ENCODE data around the gene NRG2. TPM values are rescaled to one million over a fixed set of nuclear protein-coding genes. Genes with fewer than 3 reads are reported as not detected.

NRG2 gene
- total RNA-seq, 3 donors from 2014 or later (not counting 1 experiment from before 2014, with no cell fraction given), result 0.21 to 0.50 (median 0.40) TPM

DNA sequence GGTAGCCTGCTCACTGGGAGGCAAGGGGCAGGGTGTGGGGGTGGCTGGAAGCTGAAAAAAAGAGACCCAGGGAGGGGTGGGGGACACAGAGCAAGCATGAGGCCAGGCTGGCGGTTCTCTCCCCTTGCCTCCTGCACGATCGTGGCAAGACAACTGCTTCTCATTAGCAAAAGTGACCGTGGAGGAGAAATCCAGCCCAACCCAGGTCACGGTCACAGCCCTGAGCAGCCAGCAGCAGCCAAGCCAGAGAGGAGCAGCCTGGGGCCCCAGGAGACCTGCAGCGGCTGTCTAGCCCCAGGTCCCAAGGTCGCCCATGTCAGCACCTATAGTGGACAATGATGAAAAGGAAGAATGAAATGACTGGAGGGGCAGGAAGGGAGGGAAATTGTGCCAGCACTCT, 89.1 kb downstream of the NRG2 start:
- Mint-ChIP-seq H3K27ac (no peak overlapping the region), H3K36me3 (no peaks in the 10 kb centered on the region), H3K27me3 (ENCODE audit: low read depth in 2 of 2) (peaks cover 0 to 16% of the 10 kb centered on the region in 2 donors), H3K4me3 (no peak overlapping the region), H3K4me1 (no peaks in the 10 kb centered on the region), H3K9me3 (no peaks in the 10 kb centered on the region)
- TF ChIP-seq, protein P1, sequence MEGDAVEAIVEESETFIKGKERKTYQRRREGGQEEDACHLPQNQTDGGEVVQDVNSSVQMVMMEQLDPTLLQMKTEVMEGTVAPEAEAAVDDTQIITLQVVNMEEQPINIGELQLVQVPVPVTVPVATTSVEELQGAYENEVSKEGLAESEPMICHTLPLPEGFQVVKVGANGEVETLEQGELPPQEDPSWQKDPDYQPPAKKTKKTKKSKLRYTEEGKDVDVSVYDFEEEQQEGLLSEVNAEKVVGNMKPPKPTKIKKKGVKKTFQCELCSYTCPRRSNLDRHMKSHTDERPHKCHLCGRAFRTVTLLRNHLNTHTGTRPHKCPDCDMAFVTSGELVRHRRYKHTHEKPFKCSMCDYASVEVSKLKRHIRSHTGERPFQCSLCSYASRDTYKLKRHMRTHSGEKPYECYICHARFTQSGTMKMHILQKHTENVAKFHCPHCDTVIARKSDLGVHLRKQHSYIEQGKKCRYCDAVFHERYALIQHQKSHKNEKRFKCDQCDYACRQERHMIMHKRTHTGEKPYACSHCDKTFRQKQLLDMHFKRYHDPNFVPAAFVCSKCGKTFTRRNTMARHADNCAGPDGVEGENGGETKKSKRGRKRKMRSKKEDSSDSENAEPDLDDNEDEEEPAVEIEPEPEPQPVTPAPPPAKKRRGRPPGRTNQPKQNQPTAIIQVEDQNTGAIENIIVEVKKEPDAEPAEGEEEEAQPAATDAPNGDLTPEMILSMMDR (IDR thresholded peaks at IDR 0.05), result no peak
- intact Hi-C loops (cut with micrococcal nuclease), result no loop called here
- H3K9me3 ChIP-seq (ENCODE audit: control insufficient read depth, insufficient read depth, low read length), result no peaks in the 10 kb centered on the region
- ATAC-seq (no peak), DNase-seq (no peak)
- WGBS (ENCODE audit: insufficient coverage), result 86% methylated on average over 7 of the region's 7 CpGs
- no peaks in the 10 kb centered on the region for H3K27me3 ChIP-seq (ENCODE audit: control insufficient read depth, insufficient read depth, low read length)
- no peaks in the 10 kb centered on the region for H3K36me3 ChIP-seq (ENCODE audit: control insufficient read depth, insufficient read depth, low read length)
- no peak overlapping the region for H3K27ac ChIP-seq (ENCODE audit: low read length)
- H3K4me1 ChIP-seq (ENCODE audit: control insufficient read depth, insufficient read depth, low read length), result no peaks in the 10 kb centered on the region
- no peak overlapping the region for H3K4me3 ChIP-seq (ENCODE audit: low read length)

DNA sequence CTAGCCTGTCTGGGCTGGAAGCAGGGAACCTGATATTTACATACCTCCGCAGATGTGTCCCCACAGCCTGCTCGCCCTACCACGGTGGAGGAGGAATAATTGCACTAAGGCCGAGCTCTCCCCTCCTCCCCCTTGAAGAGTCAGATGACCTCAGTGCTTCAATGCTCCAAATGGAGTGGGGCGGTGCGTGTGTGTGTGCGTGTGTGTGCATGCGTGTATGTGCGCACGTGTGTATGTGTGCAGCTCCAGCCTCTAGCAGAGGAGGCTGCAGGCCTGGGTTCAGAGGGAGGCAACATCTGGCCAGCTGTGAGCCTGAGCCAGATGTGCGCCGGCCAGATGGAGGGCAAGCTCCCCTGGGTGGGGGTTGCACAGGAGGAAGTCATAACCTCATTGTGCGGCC, 90.5 kb downstream of the NRG2 start:
- intact Hi-C loops (cut with micrococcal nuclease), result no loop called here
- no peaks in the 10 kb centered on the region for H3K9me3 Mint-ChIP-seq
- H3K4me1 Mint-ChIP-seq, result no peaks in the 10 kb centered on the region
- Histone ChIP-seq H3K36me3 (ENCODE audit: control insufficient read depth, insufficient read depth, low read length) (no peaks in the 10 kb centered on the region), H3K27ac (ENCODE audit: low read length) (no peak overlapping the region), H3K4me3 (ENCODE audit: low read length) (no peak overlapping the region), H3K9me3 (ENCODE audit: control insufficient read depth, insufficient read depth, low read length) (no peaks in the 10 kb centered on the region), H3K27me3 (ENCODE audit: control insufficient read depth, insufficient read depth, low read length) (no peaks in the 10 kb centered on the region), H3K4me1 (ENCODE audit: control insufficient read depth, insufficient read depth, low read length) (no peaks in the 10 kb centered on the region)
- no peaks in the 10 kb centered on the region for H3K36me3 Mint-ChIP-seq
- TF ChIP-seq, protein P1 (IDR thresholded peaks at IDR 0.05), result no peak
- ATAC-seq, result no peak
- WGBS (ENCODE audit: insufficient coverage), result 94% methylated on average over 12 of the region's 13 CpGs
- H3K4me3 Mint-ChIP-seq, result no peak overlapping the region
- DNase-seq, result no peak
- H3K27me3 Mint-ChIP-seq (ENCODE audit: low read depth in 2 of 2), result peaks cover 3 to 21% of the 10 kb centered on the region in 2 donors
- no peak overlapping the region for H3K27ac Mint-ChIP-seq

DNA sequence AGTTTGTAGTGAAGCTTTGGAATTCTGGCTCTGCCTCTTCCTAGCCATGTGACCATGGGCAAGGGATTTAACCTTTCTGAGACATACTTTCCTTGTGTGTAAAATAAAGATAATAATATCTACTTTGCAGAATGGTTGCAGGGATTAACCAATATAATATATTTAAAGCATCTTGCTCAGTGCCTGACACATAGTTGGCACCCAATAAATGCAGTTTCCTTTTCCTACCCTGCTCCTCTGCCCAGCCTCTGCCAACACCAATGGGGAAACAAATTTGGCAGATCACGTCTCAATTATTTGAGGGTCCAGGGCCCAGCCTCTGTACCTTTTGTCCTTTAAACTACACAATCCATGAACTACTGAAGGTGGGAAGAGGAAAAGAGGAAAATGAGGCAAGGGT, 91.1 kb downstream of the NRG2 start:
- Mint-ChIP-seq H3K27me3 (ENCODE audit: low read depth in 2 of 2) (peaks cover 9 to 21% of the 10 kb centered on the region in 2 donors), H3K36me3 (no peaks in the 10 kb centered on the region), H3K27ac (no peak overlapping the region), H3K4me1 (no peaks in the 10 kb centered on the region), H3K9me3 (no peaks in the 10 kb centered on the region), H3K4me3 (no peak overlapping the region)
- Histone ChIP-seq H3K4me1 (ENCODE audit: control insufficient read depth, insufficient read depth, low read length) (no peaks in the 10 kb centered on the region), H3K4me3 (ENCODE audit: low read length) (no peak overlapping the region), H3K9me3 (ENCODE audit: control insufficient read depth, insufficient read depth, low read length) (no peaks in the 10 kb centered on the region), H3K27ac (ENCODE audit: low read length) (no peak overlapping the region), H3K27me3 (ENCODE audit: control insufficient read depth, insufficient read depth, low read length) (no peaks in the 10 kb centered on the region), H3K36me3 (ENCODE audit: control insufficient read depth, insufficient read depth, low read length) (no peaks in the 10 kb centered on the region)
- intact Hi-C loops (cut with micrococcal nuclease), result no loop called here
- no peak for DNase-seq
- ATAC-seq, result no peak
- TF ChIP-seq, protein P1 (IDR thresholded peaks at IDR 0.05), result no peak
- no CpG with 5 or more reads among the region's 1 CpG for WGBS (ENCODE audit: insufficient coverage)

DNA sequence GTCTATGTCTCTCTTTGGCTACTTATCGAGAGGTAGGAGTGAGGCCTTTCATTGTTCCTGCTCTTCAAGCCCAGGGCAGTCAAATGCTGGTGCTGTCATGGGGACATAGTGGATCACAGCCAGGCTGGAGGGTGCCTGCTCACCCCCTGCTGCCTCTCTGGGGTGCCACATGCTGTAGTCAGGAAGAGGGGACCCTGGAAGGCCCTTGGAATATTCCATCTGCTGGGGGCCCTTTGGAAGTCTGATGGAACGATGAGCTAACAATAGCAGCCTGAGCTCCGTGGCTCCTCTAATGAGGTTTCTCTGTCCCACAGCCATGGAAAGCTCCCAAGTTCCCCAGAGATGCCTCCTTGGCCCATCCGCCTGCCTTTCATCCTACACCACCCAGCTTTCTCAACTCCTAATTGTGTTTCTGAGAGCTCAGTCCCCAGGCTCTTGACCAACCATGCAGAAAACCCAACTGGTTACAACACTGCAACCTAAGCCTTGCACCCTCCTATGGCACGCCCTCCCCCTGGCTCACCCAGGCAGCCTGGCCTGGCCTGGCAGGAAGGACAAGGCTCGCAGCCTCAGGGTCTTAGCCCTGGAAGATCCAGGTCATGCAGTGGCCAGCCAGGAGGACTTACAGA, 91.7 kb downstream of the NRG2 start:
- no peaks in the 10 kb centered on the region for H3K9me3 Mint-ChIP-seq
- 88% methylated on average over 6 of the region's 6 CpGs for WGBS (ENCODE audit: insufficient coverage)
- H3K36me3 Mint-ChIP-seq, result no peaks in the 10 kb centered on the region
- Histone ChIP-seq H3K27me3 (ENCODE audit: control insufficient read depth, insufficient read depth, low read length) (no peaks in the 10 kb centered on the region), H3K27ac (ENCODE audit: low read length) (no peak overlapping the region), H3K9me3 (ENCODE audit: control insufficient read depth, insufficient read depth, low read length) (no peaks in the 10 kb centered on the region), H3K36me3 (ENCODE audit: control insufficient read depth, insufficient read depth, low read length) (no peaks in the 10 kb centered on the region), H3K4me1 (ENCODE audit: control insufficient read depth, insufficient read depth, low read length) (no peaks in the 10 kb centered on the region), H3K4me3 (ENCODE audit: low read length) (no peak overlapping the region)
- H3K27me3 Mint-ChIP-seq (ENCODE audit: low read depth in 2 of 2), result peaks cover 14 to 23% of the 10 kb centered on the region in 2 donors
- ATAC-seq (no peak), DNase-seq (no peak)
- no peaks in the 10 kb centered on the region for H3K4me1 Mint-ChIP-seq
- intact Hi-C loops (cut with micrococcal nuclease), result no loop called here
- TF ChIP-seq, protein P1 (IDR thresholded peaks at IDR 0.05), result no peak
- H3K27ac Mint-ChIP-seq, result no peak overlapping the region
- no peak overlapping the region for H3K4me3 Mint-ChIP-seq
